NCI-H524 treated with DMSO at 0.1 percent for 48 hours (cell line): ENCODE measurements around the gene IFITM2.
"Not testable (repeated sequence)": the region's sequence is repeated elsewhere in the genome, so short reads cannot be mapped to it uniquely, and the experiment has no call there.

Experiments
- DNase-seq: peaks from one replicate; lab custom pipeline; 2025; lab: John Stamatoyannopoulos, UW

The IFITM2 gene

GRCh38 chr11:325796-326591 is 18.4 kb downstream of the IFITM2 start:
- no peak for DNase-seq

- no peak for DNase-seq
Observed at GRCh38 chr11:326592-326841, 18.9 kb downstream of the IFITM2 start.

GRCh38 chr11:326842-327580 is 19.4 kb downstream of the IFITM2 start:
- no peak for DNase-seq

DNA sequence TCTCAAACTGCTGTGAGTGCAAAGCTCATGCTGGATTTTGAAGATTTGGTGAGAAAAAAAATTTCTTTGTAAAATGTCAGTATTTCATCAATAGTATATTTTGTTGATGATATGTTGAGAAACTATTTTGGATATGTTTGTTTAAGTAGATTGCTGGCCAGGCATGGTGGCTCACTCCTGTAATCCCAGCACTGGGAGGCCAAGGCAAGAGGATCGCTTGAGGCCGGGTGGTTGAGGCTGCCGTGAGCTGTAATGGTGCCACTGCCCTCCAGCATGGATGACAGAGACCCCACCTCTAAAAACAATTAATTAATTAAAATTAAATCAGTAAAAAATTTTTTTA is 19.9 kb downstream of the IFITM2 start:
- no peak for DNase-seq

GRCh38 chr11:328012-328411 is 20.4 kb downstream of the IFITM2 start:
- no peak for DNase-seq

DNA sequence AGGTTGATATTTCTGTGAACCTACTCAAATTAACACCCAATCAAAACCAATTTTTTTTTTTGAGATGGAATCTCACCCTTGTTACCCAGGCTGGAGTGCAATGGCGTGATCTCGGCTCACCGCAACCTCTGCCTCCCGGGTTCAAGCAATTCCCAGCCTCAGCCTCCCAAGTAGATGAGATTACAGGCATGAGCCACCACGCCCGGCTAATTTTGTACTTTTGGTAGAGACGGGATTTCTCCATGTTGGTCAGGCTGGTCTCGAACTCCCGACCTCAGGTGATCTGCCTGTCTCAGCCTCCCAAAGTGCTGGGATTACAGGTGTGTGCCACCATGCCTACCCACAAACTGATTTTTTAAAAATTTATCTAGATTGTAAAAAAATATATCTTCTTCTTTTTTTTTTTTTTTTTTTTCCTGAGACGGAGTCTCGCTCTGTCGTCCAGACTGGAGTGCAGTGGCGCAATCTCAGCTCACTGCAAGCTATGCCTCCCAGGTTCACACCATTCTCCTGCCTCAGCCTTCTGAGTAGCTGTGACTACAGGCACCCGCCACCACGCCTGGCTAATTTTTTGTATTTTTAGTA is 21.0 kb downstream of the IFITM2 start:
- not testable (repeated sequence) for DNase-seq

DNA sequence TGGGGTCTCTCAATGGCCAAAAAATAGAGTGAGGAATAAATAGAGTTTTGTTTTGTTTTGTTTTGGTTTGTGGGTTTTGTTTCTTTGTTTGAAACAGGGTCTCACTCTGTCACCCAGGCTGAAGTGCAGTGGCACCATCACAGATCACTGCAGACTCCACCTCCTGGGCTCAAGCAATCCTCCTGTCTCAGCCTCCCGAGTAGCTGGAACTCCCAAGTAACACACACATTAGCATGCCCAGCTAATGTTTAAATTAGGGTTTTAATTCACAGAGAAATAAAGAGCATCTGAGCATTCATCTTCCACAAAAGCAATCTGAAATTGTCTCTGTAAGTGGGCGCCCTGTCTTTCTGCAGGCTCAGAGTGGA is 22.3 kb downstream of the IFITM2 start:
- DNase-seq: no peak

DNA sequence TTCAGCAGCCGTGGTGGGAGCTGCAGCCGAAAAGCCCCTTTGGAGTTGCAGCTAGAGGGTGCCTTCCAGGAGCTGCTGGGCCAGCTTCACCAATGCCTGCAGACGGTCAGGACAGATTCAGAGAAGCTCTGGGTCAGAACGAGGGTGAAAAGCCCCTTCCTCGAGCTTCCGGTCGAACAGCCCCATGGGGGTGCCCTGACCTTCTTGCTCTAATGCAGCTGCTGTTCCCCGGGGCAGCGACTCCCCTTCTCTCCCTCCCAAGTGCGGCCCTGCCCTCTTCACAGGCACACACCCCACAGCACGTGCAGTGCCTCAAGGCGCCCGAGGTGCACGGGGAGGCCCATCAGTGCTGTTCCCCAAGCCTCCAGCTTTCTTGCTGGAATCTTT is 22.7 kb downstream of the IFITM2 start:
- no peak for DNase-seq

- DNase-seq: no peak
Observed at GRCh38 chr11:330694-331357, 23.2 kb downstream of the IFITM2 start.

DNA sequence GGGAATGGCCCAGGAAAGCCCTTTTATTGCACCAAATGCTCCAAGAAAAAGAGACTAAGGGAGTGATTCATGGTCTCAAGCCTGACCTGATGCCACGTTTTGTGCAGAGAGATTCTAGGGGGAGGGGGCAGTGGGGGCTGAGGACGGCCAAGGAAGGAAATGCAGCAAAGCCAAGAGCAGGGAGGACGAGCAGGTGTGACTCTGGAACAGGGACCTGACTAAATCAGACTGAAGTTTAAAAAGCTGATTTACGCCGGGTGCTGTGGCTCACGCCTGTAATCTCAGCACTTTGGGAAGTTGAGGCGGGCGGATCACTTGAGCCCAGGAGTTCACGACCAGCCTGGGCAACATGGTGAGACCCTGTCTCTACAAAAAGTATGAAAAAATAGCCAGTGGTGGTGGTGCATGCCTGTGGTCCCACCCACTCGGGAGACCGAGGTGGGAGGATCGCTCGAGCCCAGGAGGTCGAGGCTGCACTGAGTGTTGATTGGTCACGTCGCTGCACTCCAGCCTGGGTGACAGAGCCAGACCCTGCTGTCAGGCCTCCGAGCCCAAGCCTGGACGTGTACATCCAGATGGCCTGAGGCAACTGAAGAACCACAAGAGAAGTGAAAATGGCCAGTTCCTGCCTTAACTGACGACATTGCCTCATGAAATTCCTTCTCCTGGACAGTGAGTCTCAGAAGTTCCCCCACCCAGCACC is 23.9 kb downstream of the IFITM2 start:
- DNase-seq: no peak

GRCh38 chr11:332651-333480 is 25.2 kb downstream of the IFITM2 start:
- no peak for DNase-seq

- DNase-seq: not testable (repeated sequence)
Observed at GRCh38 chr11:333616-334263, 26.1 kb downstream of the IFITM2 start.

DNA sequence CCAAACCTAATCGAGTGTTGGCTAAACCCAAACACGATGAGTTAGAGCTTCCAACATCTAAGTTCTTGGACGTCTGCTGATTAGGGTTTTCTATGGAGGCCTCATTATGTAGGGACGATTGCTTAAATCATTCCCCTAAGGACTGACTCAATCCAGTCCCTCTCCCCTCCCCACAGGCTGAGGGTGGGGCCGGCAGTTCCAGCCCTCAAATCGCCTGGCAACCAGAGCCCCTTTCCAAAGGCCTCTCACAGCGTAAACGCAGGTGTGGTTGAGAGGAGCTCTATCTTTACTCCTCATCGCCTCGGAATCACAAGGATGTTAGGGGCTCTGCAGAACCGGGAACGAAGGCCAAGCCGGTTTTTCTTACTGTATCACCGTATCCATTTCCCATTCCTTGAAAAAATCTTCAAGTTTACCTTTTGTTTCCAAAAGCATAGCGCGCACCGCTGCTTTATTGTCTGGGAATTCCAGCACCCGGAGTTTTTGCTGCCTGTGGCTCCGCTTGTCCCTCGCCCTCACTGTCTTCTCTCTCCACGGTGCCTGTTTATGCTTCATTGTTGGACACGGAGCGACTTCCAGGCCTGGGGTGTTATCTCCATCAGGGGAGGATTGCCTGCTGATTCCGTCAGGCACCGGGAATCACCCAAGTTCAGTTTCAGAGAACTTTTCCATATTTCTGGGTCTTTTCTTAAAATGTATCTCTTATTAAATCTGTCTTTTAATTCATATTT is 26.8 kb downstream of the IFITM2 start:
- no peak for DNase-seq

- DNase-seq: no peak
Observed at GRCh38 chr11:335779-336658, 28.4 kb downstream of the IFITM2 start.

- DNase-seq: no peak
Observed at GRCh38 chr11:336659-337198, 29.1 kb downstream of the IFITM2 start.

DNA sequence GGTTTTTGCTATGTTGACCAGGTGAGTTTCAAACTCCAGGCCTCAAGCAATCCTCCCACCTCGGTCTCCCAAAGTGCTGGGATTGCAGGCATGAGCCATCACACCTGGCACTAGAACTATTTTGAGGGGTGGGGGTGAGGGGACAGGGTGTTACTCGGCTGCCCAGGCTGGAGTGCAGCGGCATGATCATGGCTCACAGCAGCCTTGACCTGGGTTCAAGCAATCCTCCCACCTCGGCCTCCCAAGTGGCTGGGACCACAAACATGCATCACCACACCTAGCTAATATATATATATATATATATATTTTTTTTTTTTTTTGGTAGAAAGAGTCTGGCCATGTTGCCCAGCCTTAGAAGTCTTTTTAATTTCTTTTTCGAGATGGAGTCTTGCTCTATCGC is 30.1 kb downstream of the IFITM2 start:
- DNase-seq: no peak

- DNase-seq: no peak
Observed at GRCh38 chr11:339963-340362, 32.3 kb downstream of the IFITM2 start.

- no peak for DNase-seq
Observed at GRCh38 chr11:340539-341512, 33.2 kb downstream of the IFITM2 start.
